Endothelial cell of umbilical vein (primary cell): ENCODE measurements around the gene CACNA1B. TPM values are rescaled to one million over a fixed set of nuclear protein-coding genes. Genes with fewer than 3 reads are reported as not detected.

Source experiments
- BruUV-seq: library from RNA; stranded (reverse); fragments of 400-500 nt; replicated peaks from 2 replicates; lab custom pipeline; 2021; lab: Mats Ljungman, UMichigan
- CTCF ChIA-PET: fragments of 300-600, 350-600 bp; sonication (Branson Sonifier 250); formaldehyde crosslinking; loops from one replicate; lab custom pipeline; 2021; ENCODE audit warnings: antibody characterized with exemption, inconsistent platforms; lab: Charles Lee
- POLR2A ChIA-PET: fragments of 300-600, 350-600 bp; sonication (Branson Sonifier 250); formaldehyde crosslinking; loops from one replicate; lab custom pipeline; 2021; ENCODE audit warnings: antibody characterized with exemption, inconsistent platforms; lab: Charles Lee
- DNase-seq: peaks from one replicate; pipeline ENCODE4 v3.0.0-alpha.2; 2011; ENCODE audit warnings: low read depth, low spot score
- FAIRE-seq: peaks from 2 replicates; lab custom pipeline; 2011; peaks lifted over from hg19 to GRCh38; lab: Jason Lieb, UNC
- H2AFZ ChIP-seq: 2 replicates; pipeline ENCODE4 v1.6.0; 2012; ENCODE audit warnings: low read depth, low read length, control low read depth, inconsistent platforms
- H3K27ac ChIP-seq: 2 replicates; pipeline ENCODE4 v1.5.1; 2011; ENCODE audit warnings: low read depth, mild to moderate bottlenecking, control low read depth, low read length, moderate library complexity; ENCODE audit not compliant: insufficient read depth
- H3K27me3 ChIP-seq, 2 experiments: 2 replicates each; pipeline versions ENCODE4 v1.6.0 to v1.6.1; 2011; ENCODE audit warnings: low read length in 2 of 2, mixed read lengths in 1 of 2; ENCODE audit not compliant: control insufficient read depth in 2 of 2, insufficient read depth in 2 of 2
- H3K36me3 ChIP-seq, 2 experiments: 2 replicates in 1 of 2; 3 replicates in 1 of 2; pipeline ENCODE4 v1.5.1; 2011; ENCODE audit warnings: low read length in 2 of 2, mild to moderate bottlenecking in 1 of 2, moderate library complexity in 1 of 2; ENCODE audit not compliant: control insufficient read depth in 2 of 2, insufficient read depth in 2 of 2; ENCODE audit errors: extremely low read depth in 1 of 2
- H3K4me1 ChIP-seq: 3 replicates; pipeline ENCODE4 v1.5.1; 2011; ENCODE audit warnings: mild to moderate bottlenecking, low read length; ENCODE audit not compliant: control insufficient read depth, insufficient read depth; ENCODE audit errors: extremely low read depth
- H3K4me2 ChIP-seq: 2 replicates; pipeline ENCODE4 v1.6.1; 2011; ENCODE audit warnings: low read length, control low read depth, mixed read lengths; ENCODE audit not compliant: insufficient read depth
- H3K4me3 ChIP-seq, 3 experiments: fragments of 200-600 bp in 1 of 3; sonication (generic), shearing (Covaris generic) in 1 of 3; replicated peaks in 1 of 3; 2 replicates each; pipeline ENCODE4 v1.5.1; 2011 to 2016; ENCODE audit warnings: control low read depth in 3 of 3, low read length in 3 of 3, mild to moderate bottlenecking in 2 of 3, inconsistent platforms in 1 of 3, low read depth in 1 of 3, moderate library complexity in 1 of 3; ENCODE audit not compliant: insufficient read depth in 1 of 3
- H3K79me2 ChIP-seq: 2 replicates; pipeline ENCODE4 v1.6.0; 2012; ENCODE audit warnings: low read length, inconsistent platforms; ENCODE audit not compliant: control insufficient read depth, insufficient read depth
- H3K9ac ChIP-seq: replicated peaks from 2 replicates; pipeline ENCODE3; 2011; ENCODE audit warnings: low read length, control low read depth; ENCODE audit not compliant: insufficient read depth; ENCODE audit errors: extremely low read depth
- H3K9me1 ChIP-seq: replicated peaks from 3 replicates; pipeline ENCODE4 v1.6.0; 2011; ENCODE audit warnings: mild to moderate bottlenecking, low read length; ENCODE audit not compliant: control insufficient read depth, insufficient read depth; ENCODE audit errors: extremely low read depth
- H3K9me3 ChIP-seq: replicated peaks from 2 replicates; pipeline ENCODE4 v1.5.1; 2012; ENCODE audit warnings: low read length, inconsistent platforms; ENCODE audit not compliant: control insufficient read depth, insufficient read depth
- H4K20me1 ChIP-seq: replicated peaks from 2 replicates; pipeline ENCODE3; 2011; ENCODE audit warnings: mild to moderate bottlenecking, low read length; ENCODE audit not compliant: control insufficient read depth, insufficient read depth; ENCODE audit errors: extremely low read depth
- EZH2 ChIP-seq: IDR thresholded peaks from 2 replicates; pipeline ENCODE4 v1.6.1; 2012; ENCODE audit warnings: borderline replicate concordance, low read depth, mild to moderate bottlenecking, moderate library complexity, low read length, inconsistent platforms; ENCODE audit not compliant: severe bottlenecking
- FOS ChIP-seq: IDR thresholded peaks from 2 replicates; pipeline ENCODE4 v1.6.1; 2011; ENCODE audit warnings: mild to moderate bottlenecking, low read length, moderate library complexity, borderline replicate concordance; ENCODE audit not compliant: insufficient read depth
- GATA2 ChIP-seq: IDR thresholded peaks from 2 replicates; pipeline ENCODE4 v1.7.0; 2011; ENCODE audit warnings: low read depth, mild to moderate bottlenecking, moderate library complexity, mixed read lengths, low read length; ENCODE audit not compliant: insufficient read length, insufficient read depth
- JUN ChIP-seq: IDR thresholded peaks from 2 replicates; pipeline ENCODE4 v1.6.1; 2011; ENCODE audit warnings: borderline replicate concordance, low read depth; ENCODE audit not compliant: insufficient read length, insufficient read depth
- MAX ChIP-seq: IDR thresholded peaks from 2 replicates; pipeline ENCODE4 v1.6.1; 2011; ENCODE audit not compliant: insufficient read depth, insufficient read length
- MYC ChIP-seq: IDR thresholded peaks from one replicate; pipeline ENCODE4 v1.6.1; 2011; ENCODE audit warnings: mild to moderate bottlenecking, low read depth, low read length
- POLR2A ChIP-seq: IDR thresholded peaks from 2 replicates; pipeline ENCODE4 v1.6.1; 2012; ENCODE audit warnings: low read depth, mild to moderate bottlenecking, control low read depth, low read length
- POLR2AphosphoS5 ChIP-seq: IDR thresholded peaks from 2 replicates; pipeline ENCODE4 v1.6.1; 2012; ENCODE audit warnings: low read depth, mild to moderate bottlenecking, control low read depth, low read length, moderate library complexity; ENCODE audit not compliant: insufficient read depth
- dilution Hi-C: fragments of 300-500 bp; cut with MboI; formaldehyde crosslinking; loops from one replicate; pipeline ENCODE4 v1.15.0; 2019; ENCODE audit warnings: low sequenced_read_pairs; ENCODE audit not compliant: extremely low pct_ligation_motif_present
- intact Hi-C: fragments of 100-400 bp; cut with micrococcal nuclease; formaldehyde crosslinking; loops from one replicate; pipeline ENCODE4 v1.10.0; 2022
- polyA plus RNA-seq, 4 experiments: library from polyadenylated mRNA; depleted of rRNA in 3 of 4; stranded (reverse) in 3 of 4; unstranded in 1 of 4; fragments of >200 nt; gene quantifications; 2 replicates each; pipeline versions ENCODE4 v1.2.1 to v1.2.3, GENCODE V29; 2011 to 2012; ENCODE audit warnings: missing spikeins in 1 of 4
- total RNA-seq: library from RNA; stranded (reverse); gene quantifications from 2 replicates; pipeline ENCODE4 v1.2.3, GENCODE V29; 2021
- TF ChIP-seq, protein P1 (sequence below), 2 donors: IDR thresholded peaks; 1 replicate in 1 of 2; 2 replicates in 1 of 2; pipeline ENCODE4 v1.5.1; 2011; ENCODE audit warnings: low read length in 2 of 2, mild to moderate bottlenecking in 2 of 2, moderate library complexity in 2 of 2, control low read depth in 1 of 2, inconsistent platforms in 1 of 2, low read depth in 1 of 2; ENCODE audit not compliant: insufficient read depth in 1 of 2; ENCODE audit errors: extremely low read depth in 1 of 2

Gene CACNA1B
- total and polyA plus RNA-seq, 2 donors (not counting 3 experiments of a cell fraction or from before 2014, with no cell fraction given), result 0.11 to 0.41 TPM

- Histone ChIP-seq H4K20me1 (no peaks in the 10 kb centered on the region), H3K9me1 (no peaks in the 10 kb centered on the region), H3K36me3 (no peaks in the 10 kb centered on the region), H3K27ac (no peak overlapping the region), H2AFZ (no peak overlapping the region), H3K4me2 (no peak overlapping the region), H3K27me3 (no peaks in the 10 kb centered on the region), H3K9ac (no peak overlapping the region), H3K79me2 (no peaks in the 10 kb centered on the region), H3K9me3 (no peaks in the 10 kb centered on the region), H3K4me3 (no peak overlapping the region), H3K4me1 (no peaks in the 10 kb centered on the region)
- no peak for DNase-seq
- intact Hi-C loops, result no loop called here
- ChIA-PET CTCF (no interaction called here), POLR2A (no interaction called here)
- TF ChIP-seq FOS (no peak), JUN (no peak), GATA2 (no peak), EZH2 (no peak), MYC (no peak), POLR2A (no peak), POLR2AphosphoS5 (no peak), MAX (no peak)
- TF ChIP-seq, protein P1, sequence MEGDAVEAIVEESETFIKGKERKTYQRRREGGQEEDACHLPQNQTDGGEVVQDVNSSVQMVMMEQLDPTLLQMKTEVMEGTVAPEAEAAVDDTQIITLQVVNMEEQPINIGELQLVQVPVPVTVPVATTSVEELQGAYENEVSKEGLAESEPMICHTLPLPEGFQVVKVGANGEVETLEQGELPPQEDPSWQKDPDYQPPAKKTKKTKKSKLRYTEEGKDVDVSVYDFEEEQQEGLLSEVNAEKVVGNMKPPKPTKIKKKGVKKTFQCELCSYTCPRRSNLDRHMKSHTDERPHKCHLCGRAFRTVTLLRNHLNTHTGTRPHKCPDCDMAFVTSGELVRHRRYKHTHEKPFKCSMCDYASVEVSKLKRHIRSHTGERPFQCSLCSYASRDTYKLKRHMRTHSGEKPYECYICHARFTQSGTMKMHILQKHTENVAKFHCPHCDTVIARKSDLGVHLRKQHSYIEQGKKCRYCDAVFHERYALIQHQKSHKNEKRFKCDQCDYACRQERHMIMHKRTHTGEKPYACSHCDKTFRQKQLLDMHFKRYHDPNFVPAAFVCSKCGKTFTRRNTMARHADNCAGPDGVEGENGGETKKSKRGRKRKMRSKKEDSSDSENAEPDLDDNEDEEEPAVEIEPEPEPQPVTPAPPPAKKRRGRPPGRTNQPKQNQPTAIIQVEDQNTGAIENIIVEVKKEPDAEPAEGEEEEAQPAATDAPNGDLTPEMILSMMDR (IDR thresholded peaks at IDR 0.05; ENCODE audit: extremely low read depth in 1 of 2, insufficient read depth in 1 of 2, low read depth in 1 of 2, low read length in 2 of 2), result no peak
- BruUV-seq, result no TSS peak
- dilution Hi-C loops, result no loop called here
- FAIRE-seq, result no peak
These were observed 184.0 kb downstream of the CACNA1B start for GRCh38 chr9:138061631-138062030.
